Stimulated activated naive CD8-positive, alpha-beta T cell treated with anti-CD3 and anti-CD28 coated beads, Interleukin-15, amount 100 ng/mL, for 72 hours (primary cell): ENCODE results near the gene CD177.
"Not testable (repeated sequence)": the region's sequence is repeated elsewhere in the genome, so short reads cannot be mapped to it uniquely, and the experiment has no call there.

Experiments used
- ATAC-seq: fragments of 150-1000 bp; cut with Tn5 transposase; 2 replicates; pipeline ENCODE4 v1.10.0; 2021; ENCODE audit warnings: mild to moderate bottlenecking, moderate library complexity
- DNase-seq, 2 donors: peaks; one replicate each; pipeline ENCODE4 v3.0.0; 2021 to 2022
- H3K27ac Mint-ChIP-seq, 2 donors: one replicate each; pipeline ENCODE4 v1.8.0; 2022; ENCODE audit warnings: mild to moderate bottlenecking in 2 of 2, mixed read lengths in 2 of 2, moderate library complexity in 2 of 2
- H3K27me3 Mint-ChIP-seq: one replicate; pipeline ENCODE4 v1.8.0; 2022; ENCODE audit warnings: mixed read lengths
- H3K4me1 Mint-ChIP-seq: one replicate; pipeline ENCODE4 v1.8.0; 2022; ENCODE audit warnings: mild to moderate bottlenecking, mixed read lengths
- H3K4me3 Mint-ChIP-seq, 2 donors: one replicate each; pipeline ENCODE4 v1.8.0; 2022; ENCODE audit warnings: mild to moderate bottlenecking in 2 of 2, mixed read lengths in 2 of 2, moderate library complexity in 1 of 2
- H3K9me3 Mint-ChIP-seq, 2 donors: one replicate each; pipeline ENCODE4 v1.8.0; 2022; ENCODE audit warnings: mixed read lengths in 2 of 2

Gene CD177

GRCh38 chr19:43328561-43328960 is 24.9 kb upstream of the CD177 start:
- not testable (repeated sequence) for H3K4me1 Mint-ChIP-seq, H3K9me3 Mint-ChIP-seq, H3K4me3 Mint-ChIP-seq, DNase-seq, H3K27ac Mint-ChIP-seq, ATAC-seq, H3K27me3 Mint-ChIP-seq

- not testable (repeated sequence) for H3K9me3 Mint-ChIP-seq, DNase-seq, H3K27me3 Mint-ChIP-seq, H3K4me3 Mint-ChIP-seq, H3K4me1 Mint-ChIP-seq, ATAC-seq, H3K27ac Mint-ChIP-seq
These were observed 24.4 kb upstream of the CD177 start for GRCh38 chr19:43329049-43329448.

GRCh38 chr19:43329989-43330388 is 23.5 kb upstream of the CD177 start:
- H3K4me3 Mint-ChIP-seq = no peak overlapping the region
- no peaks in the 10 kb centered on the region for H3K4me1 Mint-ChIP-seq
- H3K27ac Mint-ChIP-seq = no peak overlapping the region
- H3K9me3 Mint-ChIP-seq = no peaks in the 10 kb centered on the region
- H3K27me3 Mint-ChIP-seq = peaks cover 9% of the 10 kb centered on the region
- DNase-seq (no peak), ATAC-seq (no peak)

DNA sequence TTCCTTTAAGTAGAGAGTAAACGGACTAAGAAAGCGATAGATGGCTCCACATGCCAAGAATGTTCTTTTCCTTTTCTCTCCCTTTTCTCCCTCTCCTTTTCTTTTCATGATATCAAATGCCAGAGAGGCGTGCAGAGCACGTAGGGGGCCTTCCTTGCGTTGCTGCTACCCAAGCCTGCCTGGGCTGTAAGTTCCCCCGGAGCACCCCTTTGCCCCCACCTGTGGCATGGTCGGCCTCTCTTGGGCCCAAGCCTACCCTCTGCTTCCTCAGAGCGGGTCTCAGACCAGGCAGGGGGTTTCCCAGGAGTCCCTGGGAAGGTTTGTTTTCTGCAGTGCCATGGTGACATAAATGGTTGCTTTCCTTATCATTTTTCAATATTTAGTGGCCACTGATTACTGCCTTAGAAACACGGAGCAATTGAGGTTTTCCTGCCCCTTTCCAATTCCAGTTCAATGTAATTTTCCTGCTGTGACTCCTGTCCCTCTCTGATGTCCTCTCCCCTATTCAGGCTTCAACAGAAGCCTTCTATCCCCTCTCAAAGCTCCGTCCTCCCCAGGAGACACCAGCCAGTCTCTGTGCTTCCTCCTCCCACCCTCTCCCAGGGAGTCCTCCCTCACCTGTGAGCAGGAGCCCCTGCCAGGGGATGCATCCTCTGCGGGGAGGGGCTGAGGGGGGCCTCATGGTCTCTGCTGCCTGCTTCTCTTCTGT is 22.6 kb upstream of the CD177 start:
- Mint-ChIP-seq H3K4me1 (no peaks in the 10 kb centered on the region), H3K9me3 (no peaks in the 10 kb centered on the region), H3K27me3 (peaks cover 9% of the 10 kb centered on the region), H3K27ac (no peak overlapping the region), H3K4me3 (no peak overlapping the region)
- ATAC-seq (no peak), DNase-seq (no peak)

GRCh38 chr19:43331435-43332010 is 22.0 kb upstream of the CD177 start:
- no peak overlapping the region for H3K4me3 Mint-ChIP-seq
- DNase-seq (no peak), ATAC-seq (no peak)
- H3K9me3 Mint-ChIP-seq = no peaks in the 10 kb centered on the region
- H3K27me3 Mint-ChIP-seq = peaks cover 9% of the 10 kb centered on the region
- H3K27ac Mint-ChIP-seq = no peak overlapping the region
- no peaks in the 10 kb centered on the region for H3K4me1 Mint-ChIP-seq

GRCh38 chr19:43332058-43332922 is 21.2 kb upstream of the CD177 start:
- no peaks in the 10 kb centered on the region for H3K9me3 Mint-ChIP-seq
- peaks cover 9% of the 10 kb centered on the region for H3K27me3 Mint-ChIP-seq
- peak overlapping the region in 1 of 2 donors; percentile 39 for H3K27ac Mint-ChIP-seq
- H3K4me1 Mint-ChIP-seq = no peaks in the 10 kb centered on the region
- H3K4me3 Mint-ChIP-seq = no peak overlapping the region
- ATAC-seq (peak; percentile 20), DNase-seq (no peak)

GRCh38 chr19:43336508-43336907 is 17.0 kb upstream of the CD177 start:
- ATAC-seq, H3K27ac Mint-ChIP-seq: not testable (repeated sequence)

DNA sequence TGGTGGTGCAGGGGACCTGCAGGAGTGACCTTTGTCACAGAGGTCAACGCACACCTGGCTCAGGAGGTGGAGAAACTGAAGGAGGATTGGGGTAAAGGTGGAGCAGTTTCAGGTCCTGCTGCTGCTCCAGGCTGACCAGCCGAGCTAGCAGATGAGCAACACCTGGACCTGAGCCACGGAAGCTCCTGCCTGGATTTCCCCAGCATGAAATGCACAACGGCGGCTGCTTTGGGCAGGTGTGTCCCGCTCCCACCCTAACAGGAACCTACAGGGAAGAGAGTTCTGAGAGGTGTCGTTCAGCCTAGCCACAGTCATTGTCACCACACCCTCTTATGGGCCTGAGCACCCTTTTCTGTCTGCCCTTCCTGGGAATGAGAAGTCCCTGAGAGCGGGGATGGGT is 15.7 kb upstream of the CD177 start:
- Mint-ChIP-seq H3K27me3 (peaks cover 38% of the 10 kb centered on the region), H3K27ac (no peak overlapping the region), H3K9me3 (no peaks in the 10 kb centered on the region), H3K4me3 (no peak overlapping the region), H3K4me1 (no peaks in the 10 kb centered on the region)
- DNase-seq (no peak), ATAC-seq (no peak)

More at GRCh38 chr19:43336508-43336907, 17.0 kb upstream of the CD177 start:
- not testable (repeated sequence) for H3K4me3 Mint-ChIP-seq, DNase-seq, H3K4me1 Mint-ChIP-seq, H3K9me3 Mint-ChIP-seq
- H3K27me3 Mint-ChIP-seq = peaks cover 31% of the 10 kb centered on the region

- no peaks in the 10 kb centered on the region for H3K9me3 Mint-ChIP-seq
- ATAC-seq = no peak
- peaks cover 38% of the 10 kb centered on the region for H3K27me3 Mint-ChIP-seq
- no peak overlapping the region for H3K27ac Mint-ChIP-seq
- no peak for DNase-seq
- H3K4me1 Mint-ChIP-seq = no peaks in the 10 kb centered on the region
- H3K4me3 Mint-ChIP-seq = no peak overlapping the region
These were observed 15.0 kb upstream of the CD177 start for GRCh38 chr19:43338530-43338929.

DNA sequence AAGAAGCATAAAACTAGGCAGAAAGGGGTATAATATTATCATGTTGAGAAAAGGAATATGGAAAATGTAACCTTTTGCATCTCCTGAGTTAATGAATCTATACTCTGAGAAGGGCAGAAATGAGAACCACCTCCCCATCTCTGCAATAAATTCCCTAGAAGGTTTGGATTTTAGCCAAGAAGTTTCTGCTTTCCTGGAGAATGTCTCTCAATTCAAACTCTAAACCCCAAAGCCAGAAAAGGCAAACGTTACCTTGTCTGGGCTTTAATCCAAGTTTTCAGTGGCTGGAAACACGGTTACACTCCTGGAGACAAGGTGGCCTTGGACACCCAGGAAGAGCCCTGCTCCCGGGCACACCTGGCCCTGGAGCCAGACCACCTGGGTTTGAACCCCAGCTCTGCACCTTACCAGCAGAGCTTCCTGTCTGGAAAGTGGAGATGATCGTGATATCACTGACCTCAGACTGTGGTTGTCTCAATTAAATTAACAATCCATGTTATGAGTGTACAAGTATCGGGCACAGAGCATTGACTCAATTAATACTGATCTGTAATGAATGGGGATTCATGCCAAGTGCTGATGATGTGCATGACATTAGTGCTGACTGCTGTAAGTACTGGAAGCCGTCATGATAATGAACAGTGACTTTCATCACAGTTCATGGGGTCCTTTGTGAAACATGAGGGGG is 14.1 kb upstream of the CD177 start:
- not testable (repeated sequence) for H3K27ac Mint-ChIP-seq, H3K4me1 Mint-ChIP-seq, H3K4me3 Mint-ChIP-seq, H3K9me3 Mint-ChIP-seq, DNase-seq
- peak; percentile 28 for ATAC-seq
- peaks cover 37% of the 10 kb centered on the region for H3K27me3 Mint-ChIP-seq

GRCh38 chr19:43340101-43340500 is 13.4 kb upstream of the CD177 start:
- peaks cover 38% of the 10 kb centered on the region for H3K27me3 Mint-ChIP-seq
- not testable (repeated sequence) for H3K4me1 Mint-ChIP-seq, H3K9me3 Mint-ChIP-seq, DNase-seq, ATAC-seq, H3K4me3 Mint-ChIP-seq, H3K27ac Mint-ChIP-seq

DNA sequence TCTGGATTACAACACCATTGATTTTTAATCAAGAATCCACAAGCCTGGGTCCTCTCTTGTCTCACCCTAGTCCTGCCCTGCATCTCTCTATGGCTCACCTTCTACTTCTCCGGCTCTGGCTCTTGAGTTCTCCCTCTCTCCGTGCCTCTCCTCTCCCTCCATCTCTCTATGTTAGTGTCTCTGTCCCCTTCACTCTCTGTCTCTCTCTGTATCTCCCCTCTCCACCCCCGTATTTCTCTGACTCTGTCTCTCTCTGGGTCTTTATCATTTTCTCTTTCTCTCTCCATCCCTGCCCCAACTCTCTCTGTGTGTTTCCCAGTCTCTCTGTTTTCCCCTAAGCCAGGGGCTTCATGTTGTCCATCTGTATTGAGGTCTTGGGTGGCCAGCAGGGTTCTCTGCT is 12.4 kb upstream of the CD177 start:
- not testable (repeated sequence) for ATAC-seq

GRCh38 chr19:43342104-43342503 is 11.4 kb upstream of the CD177 start:
- not testable (repeated sequence) for H3K27ac Mint-ChIP-seq, ATAC-seq, H3K9me3 Mint-ChIP-seq, DNase-seq, H3K4me1 Mint-ChIP-seq, H3K4me3 Mint-ChIP-seq
- peaks cover 46% of the 10 kb centered on the region for H3K27me3 Mint-ChIP-seq

More for the DNA sequence above, 12.4 kb upstream of the CD177 start:
- H3K9me3 Mint-ChIP-seq, H3K4me3 Mint-ChIP-seq, H3K4me1 Mint-ChIP-seq, H3K27ac Mint-ChIP-seq, DNase-seq: not testable (repeated sequence)
- H3K27me3 Mint-ChIP-seq = peaks cover 46% of the 10 kb centered on the region

- not testable (repeated sequence) for H3K4me1 Mint-ChIP-seq, DNase-seq, ATAC-seq, H3K9me3 Mint-ChIP-seq, H3K27ac Mint-ChIP-seq, H3K4me3 Mint-ChIP-seq
- H3K27me3 Mint-ChIP-seq = peaks cover 39% of the 10 kb centered on the region
These were observed 9.1 kb upstream of the CD177 start for GRCh38 chr19:43344347-43344925.

GRCh38 chr19:43349813-43350212 is 3.7 kb upstream of the CD177 start:
- not testable (repeated sequence) for ATAC-seq
- H3K27me3 Mint-ChIP-seq = peaks cover 30% of the 10 kb centered on the region
- H3K27ac Mint-ChIP-seq = peak overlapping the region in 1 of 2 donors; percentile 46

More at GRCh38 chr19:43349813-43350212, 3.7 kb upstream of the CD177 start:
- not testable (repeated sequence) for DNase-seq, H3K4me1 Mint-ChIP-seq, H3K4me3 Mint-ChIP-seq, H3K9me3 Mint-ChIP-seq
